A549 (cell line): ENCODE data around the gene BAK1. TPM values are rescaled to one million over a fixed set of nuclear protein-coding genes. Genes with fewer than 3 reads are reported as not detected.

Source experiments
- ATAC-seq, 2 experiments: fragments of 200-7000 bp in 1 of 2; fragments of >200 bp in 1 of 2; cut with Nextera tagmentation in 1 of 2; cut with Tn5 transposase in 1 of 2; 3 replicates each; pipeline versions ENCODE4 v1.8.0 to v1.9.1; 2018 to 2020; ENCODE audit warnings: mild to moderate bottlenecking in 1 of 2, moderate library complexity in 1 of 2
- CTCF ChIA-PET: fragments of 300-600 bp; sonication (Branson Sonifier 250); formaldehyde crosslinking; extraction: SDS; loops from one replicate; lab custom pipeline; 2021; ENCODE audit warnings: antibody characterized with exemption, inconsistent platforms; lab: Yijun Ruan, JAX
- POLR2A ChIA-PET: fragments of 350-600 bp; formaldehyde crosslinking; extraction: SDS; loops from one replicate; lab custom pipeline; 2021; ENCODE audit warnings: antibody characterized with exemption, inconsistent platforms; lab: Yijun Ruan, JAX
- DNase-seq, 2 experiments: peaks; one replicate each; pipeline versions ENCODE4 v3.0.0 to v3.0.0-alpha.2; 2011 to 2016; ENCODE audit warnings: low read depth in 1 of 2, low spot score in 1 of 2
- FAIRE-seq: peaks from 2 replicates; lab custom pipeline; 2011; peaks lifted over from hg19 to GRCh38; lab: Jason Lieb, UNC
- H3K27ac ChIP-seq, 2 experiments: fragments of >200 bp; sonication (Bioruptor Twin); formaldehyde crosslinking; 3 replicates each; pipeline ENCODE4 v1.5.1; 2016 to 2017
- H3K4me1 ChIP-seq: fragments of >200 bp; sonication (Bioruptor Twin); formaldehyde crosslinking; 3 replicates; pipeline ENCODE4 v1.6.1; 2016
- H3K4me2 ChIP-seq: fragments of >200 bp; sonication (Bioruptor Twin); formaldehyde crosslinking; 3 replicates; pipeline ENCODE4 v1.6.1; 2016
- H3K4me3 ChIP-seq: fragments of >200 bp; sonication (Bioruptor Twin); formaldehyde crosslinking; 3 replicates; pipeline ENCODE4 v1.5.1; 2016
- H3K9me3 ChIP-seq: fragments of >200 bp; sonication (Bioruptor Twin); formaldehyde crosslinking; 3 replicates; pipeline ENCODE4 v1.6.1; 2016
- ATOH8 ChIP-seq: fragments of 250-450 bp; sonication (Bioruptor Pico); IDR thresholded peaks from 2 replicates; pipeline ENCODE4 v1.5.0; 2020; ENCODE audit warnings: low read depth, mild to moderate bottlenecking, moderate library complexity
- BHLHE40 ChIP-seq: IDR thresholded peaks from 2 replicates; pipeline ENCODE4 v1.6.1; 2012; ENCODE audit warnings: low read depth, low read length, inconsistent platforms
- CBX2 ChIP-seq: fragments of 200-600 bp; sonication (generic); IDR thresholded peaks from 2 replicates; pipeline ENCODE4 v1.6.1; 2016; ENCODE audit warnings: low read depth, mild to moderate bottlenecking, borderline replicate concordance
- CEBPB ChIP-seq, 2 experiments: fragments of >200 bp in 1 of 2; sonication (Bioruptor Twin) in 1 of 2; formaldehyde crosslinking in 1 of 2; IDR thresholded peaks; 2 replicates each; pipeline ENCODE4 v1.6.1; 2012 to 2016
- CHD2 ChIP-seq: fragments of 150-350 bp; IDR thresholded peaks from 2 replicates; pipeline ENCODE4 v1.6.1; 2014; ENCODE audit warnings: low read length; ENCODE audit not compliant: partially characterized antibody
- CTCF ChIP-seq: fragments of >200 bp; sonication (Bioruptor Twin); formaldehyde crosslinking; IDR thresholded peaks from 3 replicates; pipeline ENCODE4 v1.5.1; 2016
- E2F6 ChIP-seq: IDR thresholded peaks from 2 replicates; pipeline ENCODE4 v1.6.1; 2012; ENCODE audit warnings: low read depth, borderline replicate concordance
- EHMT2 ChIP-seq: fragments of 200-600 bp; sonication (generic); IDR thresholded peaks from 2 replicates; pipeline ENCODE4 v1.6.1; 2016; ENCODE audit warnings: antibody characterized with exemption, low read depth, mild to moderate bottlenecking, moderate library complexity
- ELK1 ChIP-seq: fragments of 150-350 bp; IDR thresholded peaks from 2 replicates; pipeline ENCODE4 v1.6.1; 2014; ENCODE audit warnings: low read depth, mild to moderate bottlenecking, low read length
- GATA3 ChIP-seq: IDR thresholded peaks from 2 replicates; pipeline ENCODE4 v1.6.1; 2012; ENCODE audit warnings: borderline replicate concordance
- HDAC2 ChIP-seq: fragments of 200-600 bp; sonication (generic); IDR thresholded peaks from 2 replicates; pipeline ENCODE4 v1.6.1; 2016
- HOXA7 ChIP-seq: fragments of 250-450 bp; sonication (Bioruptor Pico); IDR thresholded peaks from 2 replicates; pipeline ENCODE4 v1.5.0; 2020; ENCODE audit warnings: mild to moderate bottlenecking, moderate library complexity
- HOXB5 ChIP-seq: fragments of 250-450 bp; sonication (Bioruptor Pico); IDR thresholded peaks from 2 replicates; pipeline ENCODE4 v1.5.0; 2020; ENCODE audit warnings: mild to moderate bottlenecking, moderate library complexity
- JUN ChIP-seq, 2 experiments: fragments of >200 bp; sonication (Bioruptor Twin); formaldehyde crosslinking; IDR thresholded peaks; 2 replicates in 1 of 2; 3 replicates in 1 of 2; pipeline ENCODE4 v1.6.1; 2016 to 2017
- KDM5A ChIP-seq: fragments of 200-600 bp; sonication (generic); IDR thresholded peaks from 2 replicates; pipeline ENCODE4 v1.6.1; 2016; ENCODE audit warnings: antibody characterized with exemption, mild to moderate bottlenecking
- MAFK ChIP-seq: fragments of 450-650 bp; IDR thresholded peaks from 2 replicates; pipeline ENCODE4 v1.6.1; 2014; ENCODE audit not compliant: partially characterized antibody
- MYC ChIP-seq: IDR thresholded peaks from 2 replicates; pipeline ENCODE4 v1.6.1; 2012; ENCODE audit warnings: mild to moderate bottlenecking, inconsistent platforms, low read length, improper control_type of control experiment, borderline replicate concordance
- NFE2L2 ChIP-seq: fragments of 150-350 bp; conservative IDR thresholded peaks from 2 replicates; pipeline ENCODE4 v1.6.1; 2014; ENCODE audit warnings: low read length
- NPAS2 ChIP-seq: fragments of 250-450 bp; sonication (Bioruptor Pico); IDR thresholded peaks from 2 replicates; pipeline ENCODE4 v1.8.0; 2022; ENCODE audit warnings: mild to moderate bottlenecking, moderate library complexity, borderline replicate concordance
- PBX3 ChIP-seq: IDR thresholded peaks from 2 replicates; pipeline ENCODE4 v1.6.1; 2012
- POLR2A ChIP-seq: IDR thresholded peaks from 2 replicates; pipeline ENCODE4 v1.6.1; 2012; ENCODE audit warnings: mild to moderate bottlenecking, low read length
- POLR2AphosphoS2 ChIP-seq: conservative IDR thresholded peaks from 2 replicates; pipeline ENCODE4 v1.6.1; 2012; ENCODE audit warnings: low read length, improper control_type of control experiment, inconsistent platforms
- RAD21 ChIP-seq, 2 experiments: fragments of >200 bp in 1 of 2; sonication (Bioruptor Twin) in 1 of 2; formaldehyde crosslinking in 1 of 2; IDR thresholded peaks in 1 of 2; conservative IDR thresholded peaks in 1 of 2; 2 replicates in 1 of 2; 3 replicates in 1 of 2; pipeline ENCODE4 v1.6.1; 2012 to 2018; ENCODE audit warnings: inconsistent platforms in 1 of 2
- RFX5 ChIP-seq: fragments of 450-650 bp; IDR thresholded peaks from 2 replicates; pipeline ENCODE4 v1.7.1; 2014; ENCODE audit warnings: antibody characterized with exemption, mild to moderate bottlenecking, moderate library complexity
- TP53 ChIP-seq: fragments of 250-450 bp; sonication (Bioruptor Pico); IDR thresholded peaks from 2 replicates; pipeline ENCODE4 v1.5.0; 2021; ENCODE audit warnings: mild to moderate bottlenecking, moderate library complexity
- ZNF302 ChIP-seq: fragments of 250-450 bp; sonication (Bioruptor Pico); IDR thresholded peaks from 2 replicates; pipeline ENCODE4 v1.9.0; 2021; ENCODE audit warnings: inconsistent platforms, mild to moderate bottlenecking, moderate library complexity
- WGBS: methylation state at CpG from one replicate; pipeline ENCODE4 v1.1.6; 2017; ENCODE audit errors: missing lambda C conversion rate; 5-methylcytosine and 5-hydroxymethylcytosine counted together
- polyA plus RNA-seq, 4 experiments: library from polyadenylated mRNA; depleted of rRNA in 3 of 4; stranded (reverse); fragments of >200 nt; fragmentation: RNase III in 1 of 4; extraction: RNeasy Plus Mini Kit Qiagen cat#74134 plus additional on column Dnase treatment in 1 of 4; gene quantifications; 2 replicates in 3 of 4; 3 replicates in 1 of 4; pipeline ENCODE4 v1.2.3, GENCODE V29; 2011 to 2017

Gene BAK1
- polyA plus RNA-seq, 2 of the 4 experiments (the other 2 are of a cell fraction) = 11.9 to 19.0 TPM

GRCh38 chr6:33584700-33585402 is 4.8 kb upstream of the BAK1 start:
- no peak for DNase-seq
- ATAC-seq = no peak
- FAIRE-seq = no peak
- H3K9me3 ChIP-seq = no peaks in the 10 kb centered on the region
- 71% methylated on average over 11 of the region's 11 CpGs for WGBS
- H3K4me1 ChIP-seq = peaks cover 22% of the 10 kb centered on the region
- CTCF ChIA-PET = interaction anchor here (0.6 to 9.4 kb wide), 30 partner anchors 9 to 578 kb away, joined by 3 to 177 read pairs (median 4); partner anchors contain the start of genes UQCC2 and ZBTB9
- peak overlapping the region; percentile 60 to 78; a peak in 5 of 6 replicates for H3K27ac ChIP-seq
- POLR2A ChIA-PET = interaction anchor here (0.6 kb wide), 1 partner anchor 16 kb away, joined by 6 read pairs; no protein-coding TSS in a partner anchor
- no peak overlapping the region; the same call in 2 of the 3 replicates for H3K4me2 ChIP-seq
- H3K4me3 ChIP-seq = no peak overlapping the region
- TF ChIP-seq ATOH8 (CRISPR knock-in tag) = no peak
- TF ChIP-seq ZNF302 (CRISPR knock-in tag) = no peak
- no peak for TF ChIP-seq HOXB5 (CRISPR knock-in tag)
- no peak for TF ChIP-seq POLR2AphosphoS2
- TF ChIP-seq NFE2L2 = no peak
- no peak for TF ChIP-seq MAFK
- TF ChIP-seq CEBPB (IDR thresholded peaks at IDR 0.05) = no peak
- no peak for TF ChIP-seq CHD2
- TF ChIP-seq KDM5A = no peak
- no peak for TF ChIP-seq BHLHE40
- no peak for TF ChIP-seq JUN (IDR thresholded peaks at IDR 0.05)
- TF ChIP-seq MYC = no peak
- no peak for TF ChIP-seq GATA3
- TF ChIP-seq NPAS2 (CRISPR knock-in tag) = no peak
- TF ChIP-seq PBX3 = no peak
- TF ChIP-seq E2F6 = no peak
- no peak for TF ChIP-seq CBX2
- TF ChIP-seq EHMT2 = no peak

- ChIA-PET POLR2A (no interaction called here), CTCF (interaction anchor here (0.6 to 9.4 kb wide), 9 partner anchors 48 to 184 kb away, joined by 3 to 177 read pairs (median 3); partner anchors contain the start of gene UQCC2)
- TF ChIP-seq HDAC2 (no peak), TP53 (CRISPR knock-in tag) (no peak), POLR2A (no peak), PBX3 (no peak), RAD21 (conservative IDR thresholded peaks at IDR 0.05 in 1 of 2, IDR thresholded peaks at IDR 0.05 in 1 of 2) (0 out of 5 replicates have a peak, but pooled peaks of 1 of the 2 experiments have one; percentile 2), CHD2 (no peak), CTCF (peak; percentile 9; the same call in 1 of the 3 replicates), HOXA7 (no peak), RFX5 (no peak), GATA3 (no peak), ELK1 (no peak), POLR2AphosphoS2 (no peak)
- TF ChIP-seq, all 56 proteins: peak for 2
- Histone ChIP-seq H3K9me3 (no peaks in the 10 kb centered on the region), H3K27ac (peak overlapping the region in 1 of 2 experiments; percentile 21; a peak in 1 of 6 replicates), H3K4me2 (no peak overlapping the region), H3K4me3 (no peak overlapping the region), H3K4me1 (peaks cover 14% of the 10 kb centered on the region)
- ATAC-seq (peak in 1 of 2 experiments; percentile 23; a peak in 2 of 6 replicates), DNase-seq (peak; percentile 38 to 39), FAIRE-seq (no peak)
- 61% methylated on average over 7 of the region's 8 CpGs for WGBS
Measured at GRCh38 chr6:33583591-33584155, 3.6 kb upstream of the BAK1 start.
